HG03064 (cell line): ENCODE data around the gene PRTFDC1.

Experiments used
- ATAC-seq: cut with Tn5 transposase; IDR thresholded peaks from one replicate; pipeline ENCODE4 v1.9.1; 2021; ENCODE audit warnings: low read depth; ENCODE audit not compliant: unreplicated experiment

The PRTFDC1 gene

DNA sequence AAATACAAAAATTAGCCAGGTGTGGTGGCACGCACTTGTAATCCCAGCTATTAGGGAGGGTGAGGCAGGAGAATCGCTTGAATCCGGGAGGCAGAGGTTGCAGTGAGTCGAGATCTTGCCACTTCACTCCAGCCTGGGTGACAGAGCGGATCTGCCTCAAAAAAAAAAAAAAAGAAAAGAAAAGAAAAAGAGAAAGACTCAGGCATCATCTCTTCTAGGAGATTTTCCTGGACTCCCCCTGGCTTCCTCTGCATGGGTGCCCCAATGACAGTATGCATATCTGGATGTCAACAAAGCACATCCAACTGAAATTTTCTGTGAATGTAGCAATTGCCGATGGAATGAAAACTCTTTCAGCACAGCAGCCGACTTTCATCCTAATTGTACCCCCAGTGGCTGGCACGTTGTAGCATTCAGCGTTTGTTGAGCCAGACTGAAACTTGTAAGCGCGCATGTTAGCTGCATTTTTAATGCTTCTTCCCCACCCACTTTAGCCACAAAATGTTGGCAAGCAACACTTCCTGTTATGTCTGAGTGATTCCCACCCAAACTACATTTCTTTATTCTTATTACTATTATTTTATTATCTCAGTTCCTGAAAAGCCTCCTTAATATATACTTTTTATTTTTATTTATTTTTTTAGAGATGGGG is 70.2 kb downstream of the PRTFDC1 start:
- no peak for ATAC-seq

GRCh38 chr10:24879861-24880260 is 72.5 kb downstream of the PRTFDC1 start:
- no peak for ATAC-seq

GRCh38 chr10:24874133-24874532 is 78.3 kb downstream of the PRTFDC1 start:
- no peak for ATAC-seq

GRCh38 chr10:24873281-24873683 is 79.1 kb downstream of the PRTFDC1 start:
- no peak for ATAC-seq

- no peak for ATAC-seq
Measured at GRCh38 chr10:24872790-24873182, 79.6 kb downstream of the PRTFDC1 start.

DNA sequence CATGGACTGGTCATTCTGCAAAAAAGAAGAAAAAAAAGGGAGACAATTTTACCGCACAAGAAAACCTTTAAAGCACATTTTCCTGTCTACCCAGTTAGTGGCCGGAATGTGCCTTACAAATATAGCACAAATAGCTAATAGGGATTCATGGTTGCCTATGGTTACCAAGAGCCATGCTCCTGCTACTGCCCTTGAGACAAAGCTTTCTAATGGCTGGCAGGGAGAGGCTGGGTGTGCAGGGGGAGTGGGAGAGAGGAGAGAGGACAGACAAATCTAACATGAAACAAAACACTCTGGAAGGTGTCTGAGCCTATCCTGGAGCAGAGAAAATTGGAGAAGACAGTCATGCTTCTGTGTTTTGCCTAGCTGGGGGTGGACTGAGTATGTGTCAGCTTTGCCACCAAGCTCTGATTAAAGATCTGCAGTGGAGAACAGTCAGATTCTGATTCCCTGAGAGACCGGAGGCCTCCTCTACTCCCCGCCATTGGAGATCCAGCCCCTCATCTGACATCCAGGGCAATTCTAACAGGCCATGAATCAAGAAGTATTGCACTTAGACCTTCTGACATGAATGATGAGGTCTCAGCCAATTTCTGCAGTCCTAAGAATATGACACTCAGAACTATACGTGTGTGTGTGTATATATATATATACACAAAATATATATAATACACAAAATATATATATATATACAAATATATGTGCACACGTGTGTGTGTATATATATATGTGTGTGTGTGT is 80.2 kb downstream of the PRTFDC1 start:
- ATAC-seq = no peak

DNA sequence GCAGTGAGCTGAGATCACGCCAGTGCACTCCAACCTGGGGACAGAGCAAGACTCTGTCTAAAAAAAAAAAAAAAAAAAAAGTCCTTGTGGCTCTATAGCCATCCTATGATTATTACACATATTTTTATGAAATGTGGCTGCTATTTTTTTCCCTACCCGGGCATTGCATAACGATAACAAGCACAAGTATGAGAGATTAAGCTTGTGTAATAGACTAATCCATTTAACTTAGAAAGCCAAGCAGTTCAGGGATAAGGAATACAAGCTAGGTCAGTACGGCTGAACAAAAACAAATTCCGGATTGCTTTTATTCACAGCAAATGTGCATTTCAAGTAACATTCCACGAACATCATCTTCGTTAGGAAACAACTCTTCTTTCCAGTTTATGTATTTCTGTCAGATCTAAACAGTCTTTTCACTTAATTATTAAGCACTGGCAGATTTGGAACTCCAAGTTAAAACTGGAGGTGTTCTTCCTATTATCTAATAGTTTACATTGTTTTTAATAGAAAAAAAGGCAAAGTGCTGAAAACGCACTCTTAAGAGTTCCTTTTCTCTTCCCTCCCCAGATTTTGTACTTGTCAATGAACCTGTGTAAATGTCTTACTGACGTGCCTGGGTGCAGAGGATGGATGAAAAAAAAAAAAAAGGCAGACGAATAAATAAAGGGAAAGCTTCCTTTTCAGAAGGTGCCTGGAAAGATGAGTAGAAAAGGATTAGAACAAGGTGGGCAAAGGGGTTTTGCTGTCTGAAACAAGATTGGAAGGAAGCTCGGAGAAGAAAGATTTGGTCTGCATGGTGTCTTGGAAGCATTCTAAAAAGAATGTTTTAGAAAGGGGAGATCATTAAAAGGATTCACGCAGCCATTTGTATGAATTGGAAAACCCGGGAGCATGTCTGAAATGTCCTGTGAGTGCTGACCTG is 81.1 kb downstream of the PRTFDC1 start:
- ATAC-seq = no peak

- no peak for ATAC-seq
Measured at GRCh38 chr10:24869354-24870015, 82.9 kb downstream of the PRTFDC1 start.

- ATAC-seq = no peak
Measured at GRCh38 chr10:24866604-24867583, 85.5 kb downstream of the PRTFDC1 start.

GRCh38 chr10:24865783-24866182 is 86.6 kb downstream of the PRTFDC1 start:
- ATAC-seq = no peak

- no peak for ATAC-seq
Measured at GRCh38 chr10:24862589-24862988, 89.8 kb downstream of the PRTFDC1 start.

- no peak for ATAC-seq
Measured at GRCh38 chr10:24858288-24859270, 93.8 kb downstream of the PRTFDC1 start.

GRCh38 chr10:24857031-24857725 is 95.2 kb downstream of the PRTFDC1 start:
- ATAC-seq = no peak

GRCh38 chr10:24854256-24854655 is 98.2 kb downstream of the PRTFDC1 start:
- ATAC-seq = no peak

DNA sequence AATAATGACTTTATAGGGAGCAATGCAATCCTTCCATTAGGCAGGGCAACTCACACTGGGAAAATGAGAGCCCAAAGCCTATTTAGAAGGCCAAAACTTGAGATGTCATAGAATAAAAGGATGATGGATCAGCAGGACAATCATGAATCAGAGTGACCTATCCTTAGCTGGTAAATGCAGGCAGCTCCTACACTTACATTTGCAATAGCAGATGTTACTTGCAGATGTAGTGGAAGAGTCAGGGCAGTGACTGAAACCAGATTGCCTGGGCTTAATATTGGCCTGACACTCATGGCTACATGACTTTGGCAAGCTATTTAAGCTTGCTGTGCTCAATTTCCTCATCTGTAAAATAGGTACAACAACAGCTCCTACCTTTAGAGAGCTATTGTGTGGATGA is 98.7 kb downstream of the PRTFDC1 start:
- ATAC-seq = no peak

GRCh38 chr10:24851629-24852028 is 100.8 kb downstream of the PRTFDC1 start:
- ATAC-seq = no peak

DNA sequence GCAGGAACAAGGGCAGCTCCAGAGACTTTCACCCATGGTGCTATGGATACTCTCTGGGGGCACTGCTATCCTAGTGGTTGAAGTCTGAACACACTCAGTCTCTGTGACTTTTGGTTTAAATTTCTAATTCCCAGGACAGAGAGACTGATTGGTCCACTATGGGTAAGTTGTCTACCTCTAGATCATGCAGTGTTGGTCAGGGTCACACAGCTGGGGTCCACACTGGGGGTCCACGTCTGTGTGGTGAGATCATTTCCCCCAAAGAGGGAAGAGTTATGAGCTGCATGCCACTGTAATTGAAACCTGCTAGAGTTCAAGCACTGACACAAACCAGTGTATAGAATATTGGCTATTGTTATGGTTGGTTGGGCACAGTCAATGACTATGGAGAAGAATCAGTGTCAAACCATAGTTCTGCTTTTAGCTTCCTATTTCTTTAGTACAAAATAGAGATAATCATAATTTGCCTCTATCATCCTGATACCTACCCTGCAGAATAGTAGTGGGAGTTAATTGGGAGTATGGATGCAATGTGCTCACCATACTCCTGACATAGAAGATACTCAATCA is 101.6 kb downstream of the PRTFDC1 start:
- ATAC-seq = no peak
